Astrocyte (in vitro differentiated cells and primary cell): Measurements from ENCODE around the gene NMT1. TPM values are rescaled to one million over a fixed set of nuclear protein-coding genes. Genes with fewer than 3 reads are reported as not detected.

Experiments
- DNase-seq: peaks from one replicate; pipeline ENCODE4 v3.0.0-alpha.2; 2010; ENCODE audit warnings: low read depth
- FAIRE-seq: peaks from 2 replicates; lab custom pipeline; 2011; peaks lifted over from hg19 to GRCh38; lab: Jason Lieb, UNC
- H2AFZ ChIP-seq: 2 replicates; pipeline ENCODE4 v1.6.0; 2012; ENCODE audit warnings: low read depth, low read length, inconsistent platforms
- H3K27ac ChIP-seq: 2 replicates; pipeline ENCODE4 v1.5.1; 2011; ENCODE audit warnings: low read depth, low read length, inconsistent platforms
- H3K27me3 ChIP-seq: 2 replicates; pipeline ENCODE4 v1.6.0; 2011; ENCODE audit warnings: low read length, inconsistent platforms; ENCODE audit not compliant: insufficient read depth
- H3K36me3 ChIP-seq: 2 replicates; pipeline ENCODE4 v1.5.1; 2011; ENCODE audit warnings: low read length, inconsistent platforms; ENCODE audit not compliant: insufficient read depth
- H3K4me1 ChIP-seq: 2 replicates; pipeline ENCODE4 v1.5.1; 2011; ENCODE audit warnings: low read length, inconsistent platforms; ENCODE audit not compliant: insufficient read depth
- H3K4me2 ChIP-seq: 2 replicates; pipeline ENCODE4 v1.6.0; 2012; ENCODE audit warnings: low read length, inconsistent platforms
- H3K4me3 ChIP-seq: 2 replicates; pipeline ENCODE4 v1.5.1; 2011; ENCODE audit warnings: low read depth, mild to moderate bottlenecking, low read length, inconsistent platforms; ENCODE audit not compliant: insufficient read depth
- H3K79me2 ChIP-seq: 2 replicates; pipeline ENCODE4 v1.6.0; 2012; ENCODE audit warnings: mild to moderate bottlenecking, low read length, inconsistent platforms; ENCODE audit not compliant: insufficient read depth
- H3K9ac ChIP-seq: 2 replicates; pipeline ENCODE4 v1.6.0; 2012; ENCODE audit warnings: mild to moderate bottlenecking, low read length, inconsistent platforms
- H3K9me3 ChIP-seq: 2 replicates; pipeline ENCODE4 v1.5.1; 2012; ENCODE audit warnings: low read depth, mild to moderate bottlenecking, low read length, inconsistent platforms; ENCODE audit not compliant: insufficient read depth
- H4K20me1 ChIP-seq: 2 replicates; pipeline ENCODE4 v1.6.0; 2012; ENCODE audit warnings: low read length, inconsistent platforms; ENCODE audit not compliant: insufficient read depth
- H3K27ac Mint-ChIP-seq: one replicate; pipeline ENCODE4 v1.8.0; 2021; ENCODE audit warnings: mild to moderate bottlenecking, mixed read lengths; ENCODE audit not compliant: unreplicated experiment
- H3K27me3 Mint-ChIP-seq: one replicate; pipeline ENCODE4 v1.8.0; 2021; ENCODE audit warnings: low read depth, mixed read lengths; ENCODE audit not compliant: unreplicated experiment
- H3K36me3 Mint-ChIP-seq: one replicate; pipeline ENCODE4 v1.8.0; 2021; ENCODE audit warnings: low read depth, mixed read lengths; ENCODE audit not compliant: unreplicated experiment
- H3K4me1 Mint-ChIP-seq: one replicate; pipeline ENCODE4 v1.8.0; 2021; ENCODE audit warnings: low read depth, mixed read lengths; ENCODE audit not compliant: unreplicated experiment
- H3K4me3 Mint-ChIP-seq: one replicate; pipeline ENCODE4 v1.8.0; 2021; ENCODE audit warnings: mild to moderate bottlenecking, moderate library complexity, mixed read lengths; ENCODE audit not compliant: unreplicated experiment
- H3K9me3 Mint-ChIP-seq: one replicate; pipeline ENCODE4 v1.8.0; 2021; ENCODE audit warnings: mild to moderate bottlenecking, mixed read lengths; ENCODE audit not compliant: unreplicated experiment
- CTCF ChIP-seq: IDR thresholded peaks from 2 replicates; pipeline ENCODE4 v1.5.1; 2011; ENCODE audit warnings: low read depth, mild to moderate bottlenecking, inconsistent platforms, low read length, moderate library complexity; ENCODE audit not compliant: insufficient read depth
- EZH2 ChIP-seq: IDR thresholded peaks from 2 replicates; pipeline ENCODE4 v1.6.1; 2012; ENCODE audit warnings: mild to moderate bottlenecking, low read length, inconsistent platforms; ENCODE audit not compliant: insufficient read depth
- total RNA-seq: library from RNA; stranded (reverse); gene quantifications from 2 replicates; pipeline ENCODE4 v1.2.1, GENCODE V29; 2021

Gene NMT1
- total RNA-seq, 1 donor from 2014 or later = 114 TPM

- Mint-ChIP-seq H3K27ac (no peak overlapping the region), H3K4me1 (peaks cover 18% of the 10 kb centered on the region)
Measured at GRCh38 chr17:45155029-45155428, 93.9 kb downstream of the NMT1 start.

GRCh38 chr17:45155483-45155882, 94.4 kb downstream of the NMT1 start:
- no peak overlapping the region for H3K4me3 ChIP-seq
- H3K27me3 Mint-ChIP-seq = no peaks in the 10 kb centered on the region
- H3K9me3 Mint-ChIP-seq = no peaks in the 10 kb centered on the region
- H3K27ac ChIP-seq = no peak overlapping the region
- TF ChIP-seq EZH2 = no peak
- TF ChIP-seq CTCF = no peak
- H3K4me1 Mint-ChIP-seq = peaks cover 19% of the 10 kb centered on the region
- peaks cover 18% of the 10 kb centered on the region for H3K4me1 ChIP-seq
- H3K9ac ChIP-seq = no peak overlapping the region
- H3K27me3 ChIP-seq = no peaks in the 10 kb centered on the region
- FAIRE-seq = no peak
- H3K36me3 ChIP-seq = no peaks in the 10 kb centered on the region
- no peak overlapping the region for H3K4me2 ChIP-seq
- H3K9me3 ChIP-seq = no peaks in the 10 kb centered on the region
- H3K4me3 Mint-ChIP-seq = no peak overlapping the region
- H3K36me3 Mint-ChIP-seq = no peaks in the 10 kb centered on the region
- H4K20me1 ChIP-seq = peaks cover 20% of the 10 kb centered on the region
- H3K27ac Mint-ChIP-seq = no peak overlapping the region
- no peak for DNase-seq
- peaks cover 55% of the 10 kb centered on the region for H3K79me2 ChIP-seq
- no peak overlapping the region for H2AFZ ChIP-seq

More at GRCh38 chr17:45155029-45155428, 93.9 kb downstream of the NMT1 start:
- Mint-ChIP-seq H3K27me3 (no peaks in the 10 kb centered on the region), H3K36me3 (peaks cover 3% of the 10 kb centered on the region), H3K9me3 (no peaks in the 10 kb centered on the region), H3K4me3 (no peak overlapping the region)
- peaks cover 18% of the 10 kb centered on the region for H3K4me1 ChIP-seq
- peaks cover 55% of the 10 kb centered on the region for H3K79me2 ChIP-seq
- no peaks in the 10 kb centered on the region for H3K36me3 ChIP-seq
- no peak overlapping the region for H3K4me2 ChIP-seq
- H3K27ac ChIP-seq = no peak overlapping the region
- no peak overlapping the region for H3K9ac ChIP-seq
- TF ChIP-seq EZH2 (no peak), CTCF (no peak)
- no peaks in the 10 kb centered on the region for H3K9me3 ChIP-seq
- no peak overlapping the region for H2AFZ ChIP-seq
- peaks cover 24% of the 10 kb centered on the region for H4K20me1 ChIP-seq
- no peaks in the 10 kb centered on the region for H3K27me3 ChIP-seq
- H3K4me3 ChIP-seq = no peak overlapping the region
- DNase-seq (no peak), FAIRE-seq (no peak)

GRCh38 chr17:45156242-45156641, 95.1 kb downstream of the NMT1 start:
- Histone ChIP-seq H3K9me3 (no peaks in the 10 kb centered on the region), H3K4me1 (peaks cover 15% of the 10 kb centered on the region), H2AFZ (no peak overlapping the region), H3K9ac (no peak overlapping the region), H3K27ac (no peak overlapping the region), H4K20me1 (peaks cover 13% of the 10 kb centered on the region), H3K4me3 (no peak overlapping the region), H3K36me3 (no peaks in the 10 kb centered on the region), H3K27me3 (no peaks in the 10 kb centered on the region), H3K79me2 (peaks cover 55% of the 10 kb centered on the region), H3K4me2 (no peak overlapping the region)
- Mint-ChIP-seq H3K27me3 (no peaks in the 10 kb centered on the region), H3K27ac (no peak overlapping the region), H3K36me3 (no peaks in the 10 kb centered on the region), H3K9me3 (no peaks in the 10 kb centered on the region), H3K4me1 (peaks cover 19% of the 10 kb centered on the region), H3K4me3 (no peak overlapping the region)
- DNase-seq (no peak), FAIRE-seq (no peak)
- no peak for TF ChIP-seq EZH2
- TF ChIP-seq CTCF = no peak
